Activated CD4-positive, alpha-beta T cell treated with anti-CD3 and anti-CD28 coated beads, Interleukin-2, amount 50 U/mL, for 24 hours (primary cell): ENCODE data around the gene CDK5RAP3.
"Not testable (repeated sequence)": the region's sequence is repeated elsewhere in the genome, so short reads cannot be mapped to it uniquely, and the experiment has no call there.

Experiments
- DNase-seq, 2 donors: peaks; one replicate each; pipeline ENCODE4 v3.0.0-alpha.2; 2020; ENCODE audit warnings: low read depth in 1 of 2, low spot score in 1 of 2

The CDK5RAP3 gene

GRCh38 chr17:47973541-47973940 is 2.6 kb downstream of the CDK5RAP3 start:
- no peak for DNase-seq

GRCh38 chr17:47975189-47975822 is 4.4 kb downstream of the CDK5RAP3 start:
- DNase-seq = no peak

GRCh38 chr17:47975823-47976205 is 4.9 kb downstream of the CDK5RAP3 start:
- no peak for DNase-seq

GRCh38 chr17:47978324-47978723 is 7.4 kb downstream of the CDK5RAP3 start:
- DNase-seq = peak in 1 of 2 donors; percentile 18

GRCh38 chr17:47980541-47980940 is 9.6 kb downstream of the CDK5RAP3 start:
- no peak for DNase-seq

- DNase-seq = no peak
Observed at GRCh38 chr17:47981462-47981861, 10.5 kb downstream of the CDK5RAP3 start.

- DNase-seq = no peak
Observed at GRCh38 chr17:47982091-47982617, 11.2 kb downstream of the CDK5RAP3 start.

GRCh38 chr17:47982645-47983390 is 11.9 kb downstream of the CDK5RAP3 start:
- no peak for DNase-seq

- DNase-seq = no peak
Observed at GRCh38 chr17:47983492-47984223, 12.7 kb downstream of the CDK5RAP3 start.

GRCh38 chr17:47986520-47986919 is 15.6 kb downstream of the CDK5RAP3 start:
- no peak for DNase-seq

- DNase-seq = no peak
Observed at GRCh38 chr17:47987240-47987835, 16.4 kb downstream of the CDK5RAP3 start.

GRCh38 chr17:47988445-47988844 is 17.5 kb downstream of the CDK5RAP3 start:
- not testable (repeated sequence) for DNase-seq

- DNase-seq = no peak
Observed at GRCh38 chr17:47989159-47989558, 18.2 kb downstream of the CDK5RAP3 start.

- DNase-seq = no peak
Observed at GRCh38 chr17:47989700-47990099, 18.8 kb downstream of the CDK5RAP3 start.

- no peak for DNase-seq
Observed at GRCh38 chr17:47990962-47991731, 20.2 kb downstream of the CDK5RAP3 start.

GRCh38 chr17:47992216-47992615 is 21.3 kb downstream of the CDK5RAP3 start:
- DNase-seq = no peak

- no peak for DNase-seq
Observed at GRCh38 chr17:47993031-47993564, 22.2 kb downstream of the CDK5RAP3 start.

- no peak for DNase-seq
Observed at GRCh38 chr17:47993964-47994363, 23.1 kb downstream of the CDK5RAP3 start.

- DNase-seq = no peak
Observed at GRCh38 chr17:47994724-47995123, 23.8 kb downstream of the CDK5RAP3 start.

GRCh38 chr17:47995241-47995935 is 24.5 kb downstream of the CDK5RAP3 start:
- no peak for DNase-seq
